ENCODE results near the gene SLC19A1.

- no peak for TF ChIP-seq CTCF (IDR thresholded peaks at IDR 0.05)
- TF ChIP-seq POLR2A (IDR thresholded peaks at IDR 0.05), result no peak
Measured at GRCh38 chr21:45509566-45510465, 32.4 kb downstream of the SLC19A1 start.
